ENCODE data around the gene ALKBH5.

DNA sequence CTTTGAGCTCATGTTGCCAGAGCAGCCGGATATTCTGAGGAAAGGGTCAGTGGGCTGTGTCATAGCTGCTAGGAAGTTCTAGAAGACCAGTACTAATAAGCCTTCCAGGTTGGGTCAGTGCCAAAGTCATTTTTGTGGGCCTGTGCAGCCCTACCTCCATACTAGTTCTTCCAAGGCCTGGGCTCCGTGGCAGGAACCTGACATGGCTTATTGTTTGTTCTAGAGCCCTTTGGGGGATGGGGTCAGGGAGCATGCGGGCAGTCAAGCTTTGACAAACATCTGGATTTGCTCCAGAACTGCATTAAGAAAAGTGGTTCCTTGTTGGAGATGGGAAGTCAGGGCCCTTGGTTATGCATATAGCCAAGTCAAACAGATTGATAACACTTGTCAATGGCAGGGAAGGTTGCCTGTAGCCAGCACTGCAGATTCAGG is 7.6 kb downstream of the ALKBH5 start:
- TF ChIP-seq, protein P1, sequence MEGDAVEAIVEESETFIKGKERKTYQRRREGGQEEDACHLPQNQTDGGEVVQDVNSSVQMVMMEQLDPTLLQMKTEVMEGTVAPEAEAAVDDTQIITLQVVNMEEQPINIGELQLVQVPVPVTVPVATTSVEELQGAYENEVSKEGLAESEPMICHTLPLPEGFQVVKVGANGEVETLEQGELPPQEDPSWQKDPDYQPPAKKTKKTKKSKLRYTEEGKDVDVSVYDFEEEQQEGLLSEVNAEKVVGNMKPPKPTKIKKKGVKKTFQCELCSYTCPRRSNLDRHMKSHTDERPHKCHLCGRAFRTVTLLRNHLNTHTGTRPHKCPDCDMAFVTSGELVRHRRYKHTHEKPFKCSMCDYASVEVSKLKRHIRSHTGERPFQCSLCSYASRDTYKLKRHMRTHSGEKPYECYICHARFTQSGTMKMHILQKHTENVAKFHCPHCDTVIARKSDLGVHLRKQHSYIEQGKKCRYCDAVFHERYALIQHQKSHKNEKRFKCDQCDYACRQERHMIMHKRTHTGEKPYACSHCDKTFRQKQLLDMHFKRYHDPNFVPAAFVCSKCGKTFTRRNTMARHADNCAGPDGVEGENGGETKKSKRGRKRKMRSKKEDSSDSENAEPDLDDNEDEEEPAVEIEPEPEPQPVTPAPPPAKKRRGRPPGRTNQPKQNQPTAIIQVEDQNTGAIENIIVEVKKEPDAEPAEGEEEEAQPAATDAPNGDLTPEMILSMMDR (IDR thresholded peaks at IDR 0.05; ENCODE audit: insufficient read depth, low read depth, low read length) = no peak
- TF ChIP-seq EZH2 (IDR thresholded peaks at IDR 0.05; ENCODE audit: insufficient read depth, low read length) = no peak
